Neuron (in vitro differentiated cells): ENCODE results near the gene GALNT6.

Experiments used
- H2AFZ ChIP-seq: one replicate; pipeline ENCODE4 v1.6.1; 2013; ENCODE audit warnings: low read depth, mild to moderate bottlenecking, inconsistent platforms, low read length, moderate library complexity
- H3K27me3 ChIP-seq: one replicate; pipeline ENCODE4 v1.6.1; 2013; ENCODE audit warnings: low read length; ENCODE audit not compliant: insufficient read depth
- H3K36me3 ChIP-seq: one replicate; pipeline ENCODE4 v1.6.1; 2013; ENCODE audit warnings: low read length; ENCODE audit not compliant: insufficient read depth
- H3K4me1 ChIP-seq: one replicate; pipeline ENCODE4 v1.6.1; 2013; ENCODE audit warnings: low read length; ENCODE audit not compliant: insufficient read depth
- H3K4me3 ChIP-seq: 2 replicates; pipeline ENCODE4 v1.5.1; 2013; ENCODE audit warnings: mild to moderate bottlenecking, low read length, moderate library complexity
- H3K9me3 ChIP-seq: one replicate; pipeline ENCODE4 v1.6.1; 2013; ENCODE audit warnings: low read length

The GALNT6 gene

DNA sequence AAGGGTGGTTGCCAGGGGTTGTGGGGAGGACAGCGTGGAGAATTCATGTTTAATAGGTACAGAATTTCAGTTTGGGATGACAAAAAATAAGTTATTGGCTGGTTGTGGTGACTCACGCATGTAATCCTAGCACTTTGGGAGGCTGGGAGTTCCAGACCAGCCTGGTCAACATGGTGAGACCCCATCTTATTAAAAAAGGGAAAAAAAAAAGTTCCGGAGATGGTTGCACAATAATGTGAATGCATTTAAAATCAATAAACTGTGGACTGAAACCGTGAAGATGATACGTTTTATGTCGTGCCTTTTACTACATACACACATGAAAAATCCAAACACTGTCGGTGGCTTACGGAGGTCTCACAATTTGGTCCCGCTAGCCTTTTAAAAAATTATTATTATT lies 20.5 kb downstream of the GALNT6 start:
- Histone ChIP-seq H3K4me3 (no peak overlapping the region), H3K27me3 (no peaks in the 10 kb centered on the region), H3K9me3 (no peaks in the 10 kb centered on the region), H3K4me1 (peaks cover 8% of the 10 kb centered on the region), H3K36me3 (no peaks in the 10 kb centered on the region), H2AFZ (no peak overlapping the region)

DNA sequence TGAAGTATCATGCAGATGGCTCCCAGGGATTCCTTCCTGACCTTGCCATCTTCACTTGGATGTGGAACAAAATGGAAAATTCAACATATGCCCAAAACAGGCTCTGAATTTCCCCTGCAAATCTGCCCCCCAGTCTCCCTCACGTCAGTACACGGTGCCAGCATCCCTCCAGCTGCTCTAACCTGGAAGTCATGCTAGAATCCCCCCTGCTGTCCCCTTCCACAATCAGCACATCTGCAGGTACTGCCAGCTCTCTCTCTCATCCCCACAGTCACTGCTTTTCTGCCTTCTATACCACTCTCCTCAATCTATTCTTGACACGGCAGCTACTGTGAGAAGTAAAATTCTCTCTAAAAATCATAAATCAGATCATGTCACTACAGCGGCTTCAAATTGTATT lies 21.6 kb downstream of the GALNT6 start:
- no peak overlapping the region for H2AFZ ChIP-seq
- no peaks in the 10 kb centered on the region for H3K9me3 ChIP-seq
- H3K4me1 ChIP-seq = peaks cover 8% of the 10 kb centered on the region
- H3K36me3 ChIP-seq = no peaks in the 10 kb centered on the region
- no peaks in the 10 kb centered on the region for H3K27me3 ChIP-seq
- H3K4me3 ChIP-seq = no peak overlapping the region

DNA sequence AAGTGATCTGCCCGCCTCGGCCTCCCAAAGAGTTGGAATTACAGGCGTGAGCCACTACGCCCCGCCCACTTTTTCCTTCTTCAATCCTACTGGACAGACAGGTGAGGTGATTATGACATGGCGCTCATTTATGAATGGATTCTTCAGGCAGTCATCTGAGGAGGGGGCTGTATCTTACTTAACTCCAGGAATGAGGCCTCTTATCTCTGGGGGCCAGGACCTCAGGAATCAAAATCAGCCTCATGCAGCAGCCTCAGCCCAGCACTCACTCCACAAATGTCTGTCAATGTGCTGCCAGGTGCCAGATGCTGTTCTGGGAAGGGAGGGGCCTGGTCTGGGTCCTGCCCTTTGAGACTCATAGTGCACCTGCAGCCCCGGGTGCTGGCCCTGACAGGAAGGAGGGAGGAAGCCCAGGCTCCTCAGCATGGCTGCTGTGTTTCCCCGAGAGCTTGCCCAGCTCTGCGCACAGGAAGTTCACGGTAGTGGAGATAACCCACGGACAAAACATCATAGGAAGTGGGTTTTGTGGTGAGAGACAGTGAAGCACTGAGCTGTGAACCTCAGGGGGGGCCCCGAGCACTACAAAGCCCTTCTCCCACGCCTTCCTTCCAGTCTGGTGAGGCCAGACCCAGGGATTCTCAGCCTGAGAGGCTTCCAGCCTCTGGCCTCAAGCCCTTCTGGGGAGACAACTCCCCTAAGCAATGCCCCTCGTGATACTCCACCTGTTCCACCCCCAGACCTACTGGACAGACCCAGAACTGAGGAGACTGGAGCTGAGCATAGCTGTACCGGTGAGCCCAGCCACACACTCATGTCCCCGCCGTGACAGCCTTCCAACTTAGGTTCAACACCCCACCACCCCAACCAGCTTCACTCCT lies 22.3 kb downstream of the GALNT6 start:
- Histone ChIP-seq H2AFZ (no peak overlapping the region), H3K4me1 (peaks cover 8% of the 10 kb centered on the region), H3K4me3 (no peak overlapping the region), H3K9me3 (no peaks in the 10 kb centered on the region), H3K36me3 (no peaks in the 10 kb centered on the region), H3K27me3 (peaks cover 3% of the 10 kb centered on the region)

DNA sequence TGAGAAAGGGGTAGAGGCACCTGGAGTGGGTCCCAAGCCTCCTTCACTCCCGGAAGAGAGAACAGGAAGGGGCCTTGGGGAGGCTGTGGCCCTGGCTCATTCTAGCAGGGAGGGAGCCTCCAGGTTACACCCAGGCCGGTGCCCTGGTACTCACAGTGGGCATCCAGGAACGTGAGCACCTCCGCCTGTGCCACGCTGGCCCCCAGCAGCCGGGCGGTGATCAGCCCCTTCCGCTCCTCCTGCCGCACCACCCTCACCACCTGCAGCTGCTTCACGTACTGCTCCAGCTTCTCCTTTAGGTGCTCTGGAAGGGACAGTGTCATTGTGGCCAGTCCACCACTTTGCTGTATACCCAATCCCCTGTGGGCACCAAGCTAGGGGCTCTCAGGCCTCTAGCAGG lies 25.9 kb downstream of the GALNT6 start:
- H2AFZ ChIP-seq = no peak overlapping the region
- no peaks in the 10 kb centered on the region for H3K4me1 ChIP-seq
- no peak overlapping the region for H3K4me3 ChIP-seq
- H3K36me3 ChIP-seq = no peaks in the 10 kb centered on the region
- no peaks in the 10 kb centered on the region for H3K9me3 ChIP-seq
- H3K27me3 ChIP-seq = peaks cover 8% of the 10 kb centered on the region

DNA sequence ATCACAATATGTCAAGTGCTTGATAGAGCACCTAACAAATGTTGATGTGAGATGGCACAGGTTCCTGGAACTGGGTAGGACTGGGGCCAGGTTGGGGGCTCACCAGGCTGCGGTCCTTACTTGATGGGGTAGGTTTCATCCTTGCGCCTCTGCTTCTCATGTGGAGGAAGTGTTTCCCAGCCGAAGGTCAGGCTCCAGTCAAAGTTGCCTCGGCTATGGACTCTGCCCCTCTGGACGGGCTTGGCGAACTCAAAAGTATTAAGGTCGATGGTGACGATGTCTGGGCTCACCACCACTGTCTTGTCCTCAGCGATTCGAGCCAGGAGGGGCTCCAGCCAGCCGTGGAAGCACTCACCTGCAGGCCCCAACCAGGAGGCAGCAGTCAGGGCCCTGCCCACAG lies 27.2 kb downstream of the GALNT6 start:
- H3K9me3 ChIP-seq = no peaks in the 10 kb centered on the region
- H3K27me3 ChIP-seq = peaks cover 8% of the 10 kb centered on the region
- no peak overlapping the region for H3K4me3 ChIP-seq
- H3K36me3 ChIP-seq = no peaks in the 10 kb centered on the region
- no peak overlapping the region for H2AFZ ChIP-seq
- H3K4me1 ChIP-seq = no peaks in the 10 kb centered on the region

DNA sequence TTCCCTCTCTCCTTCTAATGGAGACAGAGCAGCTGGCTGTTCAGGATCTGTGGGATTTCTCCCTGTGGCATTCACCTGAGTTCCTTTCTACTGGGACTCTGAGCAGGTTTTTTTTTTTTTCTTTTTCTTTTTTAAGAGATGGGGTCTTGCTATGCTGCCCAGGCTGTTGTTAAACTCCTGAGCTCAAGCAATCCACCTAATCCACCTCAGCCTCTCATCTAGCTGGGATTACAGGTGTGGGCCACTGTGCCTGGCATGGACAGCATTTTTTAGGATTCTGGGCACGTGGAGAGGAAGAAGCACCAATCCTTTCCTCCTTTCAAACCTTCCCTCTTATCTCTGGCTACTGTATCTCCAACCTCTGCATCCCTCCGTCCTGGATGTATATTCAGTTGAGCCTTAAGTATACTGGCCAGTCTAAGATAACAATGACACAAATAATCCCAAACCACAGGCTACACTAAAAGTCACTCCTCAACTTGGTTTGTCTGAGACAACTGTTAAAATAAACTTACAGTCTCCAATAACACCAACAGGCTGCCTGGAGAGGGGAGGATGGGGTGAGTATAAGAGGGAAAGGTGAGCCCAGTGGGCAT lies 28.4 kb downstream of the GALNT6 start:
- Histone ChIP-seq H3K27me3 (peaks cover 8% of the 10 kb centered on the region), H3K36me3 (no peaks in the 10 kb centered on the region), H3K9me3 (no peaks in the 10 kb centered on the region), H2AFZ (no peak overlapping the region), H3K4me1 (no peaks in the 10 kb centered on the region), H3K4me3 (no peak overlapping the region)

DNA sequence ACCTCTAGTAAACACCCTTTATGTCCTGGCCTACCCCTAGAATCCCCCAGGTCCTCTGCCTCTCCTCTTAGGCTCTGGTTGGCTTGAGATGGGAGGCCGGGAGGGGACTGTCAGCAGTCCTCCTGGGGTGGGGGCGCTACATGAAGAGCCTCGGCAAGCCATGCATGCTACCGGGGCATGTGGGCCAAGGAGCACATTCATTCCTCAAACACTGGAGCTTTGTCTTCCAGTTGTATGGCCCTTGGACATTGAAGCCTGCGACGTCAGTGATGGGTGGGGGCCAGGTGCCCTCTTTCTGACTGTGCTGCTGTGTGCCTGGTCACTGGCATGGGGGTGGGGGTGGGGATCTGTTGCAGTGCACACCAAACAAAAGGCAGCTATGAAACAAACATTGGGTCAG lies 28.9 kb downstream of the GALNT6 start:
- no peak overlapping the region for H3K4me3 ChIP-seq
- H3K9me3 ChIP-seq = no peaks in the 10 kb centered on the region
- no peak overlapping the region for H2AFZ ChIP-seq
- H3K27me3 ChIP-seq = peaks cover 8% of the 10 kb centered on the region
- H3K4me1 ChIP-seq = no peaks in the 10 kb centered on the region
- no peaks in the 10 kb centered on the region for H3K36me3 ChIP-seq

DNA sequence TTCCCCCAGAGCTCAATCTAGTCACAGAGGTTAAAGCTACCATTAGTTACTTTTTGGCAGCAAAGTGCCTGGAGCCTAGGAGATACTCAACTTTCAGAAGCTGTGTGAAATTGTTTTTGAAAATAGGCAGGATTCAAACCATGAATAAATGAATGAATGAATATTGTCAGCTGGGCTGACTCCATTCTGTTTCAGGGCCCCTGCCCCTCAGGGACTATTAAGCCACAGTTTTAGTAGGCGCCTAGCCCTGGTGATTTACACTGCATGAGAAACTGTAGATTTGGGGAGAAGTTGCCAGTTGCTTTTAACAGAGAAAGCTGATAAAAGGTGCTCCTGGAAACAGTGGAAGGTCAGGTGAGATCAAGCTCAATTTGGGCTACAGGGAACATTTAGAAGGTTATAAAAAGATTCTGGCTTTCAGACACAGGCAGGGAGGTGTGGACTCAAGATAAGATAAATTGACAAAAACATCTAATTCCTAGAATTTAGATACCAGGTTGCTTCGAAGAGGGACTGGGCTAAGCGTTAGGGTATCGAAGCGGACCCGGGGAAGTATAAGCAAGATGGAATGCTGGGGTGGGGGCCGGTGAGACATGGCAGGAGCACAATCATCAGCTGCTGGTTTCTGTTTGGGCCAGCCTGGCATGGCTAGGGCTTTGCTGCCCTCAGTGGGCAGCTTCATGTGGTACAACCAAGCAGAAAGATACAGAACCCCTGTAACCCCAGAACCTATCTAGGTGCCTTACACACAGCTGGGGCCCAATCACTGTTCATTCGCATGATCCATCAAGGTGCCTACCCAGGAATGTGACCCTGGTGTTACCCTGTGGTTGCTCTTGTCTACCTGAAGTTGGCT lies 29.8 kb downstream of the GALNT6 start:
- Histone ChIP-seq H3K27me3 (peaks cover 8% of the 10 kb centered on the region), H3K4me1 (no peaks in the 10 kb centered on the region), H3K4me3 (no peak overlapping the region), H2AFZ (no peak overlapping the region), H3K9me3 (no peaks in the 10 kb centered on the region), H3K36me3 (no peaks in the 10 kb centered on the region)

DNA sequence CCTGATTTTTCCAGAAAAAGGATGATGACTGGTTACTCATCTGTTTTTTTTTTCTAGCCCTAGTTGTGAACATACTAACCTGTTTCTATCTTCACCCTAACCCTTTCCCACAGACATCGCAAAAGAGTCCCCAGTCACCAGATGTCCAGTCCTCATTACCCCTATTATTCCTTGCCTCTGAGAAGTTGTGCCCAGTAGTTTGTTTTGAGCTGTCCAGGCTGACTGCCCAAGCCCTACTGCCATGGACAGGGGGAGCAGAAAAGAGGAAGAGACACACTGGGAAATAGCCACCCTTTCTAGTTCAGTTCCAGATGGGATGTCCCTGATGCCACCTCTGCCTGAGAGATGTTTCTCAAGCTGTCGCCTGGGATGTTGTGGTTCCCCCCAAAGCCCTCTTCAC lies 30.9 kb downstream of the GALNT6 start:
- no peak overlapping the region for H2AFZ ChIP-seq
- H3K36me3 ChIP-seq = no peaks in the 10 kb centered on the region
- no peak overlapping the region for H3K4me3 ChIP-seq
- H3K4me1 ChIP-seq = no peaks in the 10 kb centered on the region
- no peaks in the 10 kb centered on the region for H3K9me3 ChIP-seq
- peaks cover 8% of the 10 kb centered on the region for H3K27me3 ChIP-seq

DNA sequence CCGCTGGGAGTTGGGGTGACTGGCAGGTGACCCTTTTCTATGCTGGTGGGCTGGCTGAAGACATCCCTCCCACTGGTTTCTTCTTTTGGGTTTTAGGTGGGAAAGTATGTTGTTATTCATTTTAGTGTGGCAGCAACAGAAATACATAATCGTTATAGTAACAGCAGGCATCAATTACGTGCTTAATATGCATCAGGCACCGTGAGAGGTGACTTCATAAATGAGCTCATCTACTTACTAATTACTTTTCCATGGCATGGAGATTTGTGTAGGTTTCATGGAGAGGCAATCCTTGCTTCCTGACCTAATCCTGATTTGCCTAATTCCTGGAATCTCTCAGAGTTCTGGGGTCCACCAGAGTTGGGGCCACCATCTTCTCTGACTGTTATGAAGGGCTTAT lies 31.4 kb downstream of the GALNT6 start:
- H3K4me3 ChIP-seq = no peak overlapping the region
- no peaks in the 10 kb centered on the region for H3K36me3 ChIP-seq
- no peaks in the 10 kb centered on the region for H3K4me1 ChIP-seq
- H2AFZ ChIP-seq = no peak overlapping the region
- peaks cover 8% of the 10 kb centered on the region for H3K27me3 ChIP-seq
- H3K9me3 ChIP-seq = no peaks in the 10 kb centered on the region

DNA sequence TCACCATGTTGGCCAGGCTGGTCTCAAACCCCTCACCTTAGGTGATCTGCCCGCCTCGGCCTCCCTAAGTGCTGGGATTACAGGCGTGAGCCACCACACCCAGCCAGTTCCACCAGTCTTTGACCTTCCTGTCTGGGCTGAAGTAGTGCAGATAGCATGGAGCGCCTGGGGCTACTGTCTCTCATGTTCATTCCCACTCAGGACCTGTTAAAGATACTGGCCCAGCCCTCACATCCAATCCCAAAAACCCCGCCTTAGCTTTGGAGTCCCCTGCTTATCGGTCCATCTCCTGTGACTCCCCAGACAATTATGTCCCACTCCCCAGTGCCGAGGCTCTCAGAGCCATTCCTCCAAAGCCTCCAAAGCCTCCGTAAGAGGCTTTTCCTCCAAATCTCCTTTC lies 32.7 kb downstream of the GALNT6 start:
- Histone ChIP-seq H3K4me3 (no peak overlapping the region), H3K9me3 (no peaks in the 10 kb centered on the region)

DNA sequence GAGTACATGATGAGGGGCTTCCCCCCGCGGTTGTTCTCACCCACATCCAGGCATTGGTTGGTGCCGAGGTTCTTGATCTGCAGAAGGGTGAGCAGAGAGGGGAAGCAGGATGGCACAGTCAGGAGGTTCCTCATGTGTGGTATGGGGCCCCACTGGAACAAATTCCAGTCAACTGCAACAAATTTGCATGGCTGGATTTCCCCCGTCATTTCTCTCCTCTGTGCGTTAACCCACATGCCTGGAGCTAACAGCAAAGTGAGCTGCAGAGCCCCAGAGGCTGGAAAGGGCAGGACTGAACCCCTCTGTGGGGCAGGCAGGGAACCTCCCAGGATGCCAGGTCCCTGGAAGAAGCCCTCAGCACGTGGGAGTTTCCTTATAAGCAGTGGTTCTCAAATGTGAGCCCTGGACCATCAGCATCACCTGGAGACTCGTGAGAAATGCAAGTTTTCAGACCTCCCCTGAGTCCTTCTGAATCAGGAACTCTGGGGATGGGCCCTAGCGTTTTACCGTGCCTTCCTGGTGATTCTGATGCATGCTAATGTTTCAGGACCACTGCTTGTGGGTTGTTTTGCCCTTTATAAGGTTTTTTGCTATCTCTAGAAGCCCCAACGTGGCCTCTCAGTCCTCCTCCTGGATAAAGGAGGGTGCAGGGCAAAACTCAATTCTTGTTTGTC lies 33.7 kb downstream of the GALNT6 start:
- Histone ChIP-seq H3K4me1 (no peaks in the 10 kb centered on the region), H3K27me3 (peaks cover 4% of the 10 kb centered on the region), H2AFZ (no peak overlapping the region), H3K9me3 (no peaks in the 10 kb centered on the region), H3K4me3 (no peak overlapping the region), H3K36me3 (no peaks in the 10 kb centered on the region)

More for the DNA sequence above, 32.7 kb downstream of the GALNT6 start:
- H3K27me3 ChIP-seq = peaks cover 4% of the 10 kb centered on the region
- no peak overlapping the region for H2AFZ ChIP-seq
- H3K36me3 ChIP-seq = no peaks in the 10 kb centered on the region
- no peaks in the 10 kb centered on the region for H3K4me1 ChIP-seq
